Heart left ventricle (tissue), 13 donors: ENCODE measurements around the gene ZCCHC7.

Source experiments
- POLR2A ChIP-seq, 2 donors: fragments of 450-650 bp; IDR thresholded peaks; one replicate each; pipeline ENCODE4 v1.6.1; 2017; ENCODE audit warnings: antibody characterized with exemption in 2 of 2, mild to moderate bottlenecking in 2 of 2, moderate library complexity in 2 of 2
- TF ChIP-seq, protein P1 (sequence below), 12 donors: fragments of 200-600 bp; sonication (generic) in 4 of 12; IDR thresholded peaks; one replicate each; pipeline versions ENCODE4 v1.5.0 to v1.8.0; 2018 to 2022; ENCODE audit warnings: antibody characterized with exemption in 12 of 12, mild to moderate bottlenecking in 5 of 12
- donor health status: ischemic (EF 13 %, LVEDD 7.1; RV severe dilation, severe dysfunction).
- donor health status: DM: no; HTN: yes; CAD: no.
- donor health status: DM: no; HTN: no; CAD: no.
- donor health status: ischemic (EF 25% LVEDD 6.9; RV normal size, moderate dysfunction).
- donor health status: ischemic (EF 25% LVEDD 5.7; RV mildly dilated, moderate dysfunction).
- donor health status: ischemic (EF 35%, LVEDD 5.7; RV mildly dilated, moderate dysfunction).
- donor health status: nonischemic (EF 11% LVEDD 7.7; RV severe dilation, severe dysfunction).
- donor health status: DM: yes; HTN: yes; CAD: no.
- donor health status: PGD.
- donor health status: ischemic (EF 29% LVEDD 5.4; RV normal size, mild dysfunction).
- donor health status: nonischemic (EF 23%, LVEDD 6.1; RV moderate dilation, normal function).

DNA sequence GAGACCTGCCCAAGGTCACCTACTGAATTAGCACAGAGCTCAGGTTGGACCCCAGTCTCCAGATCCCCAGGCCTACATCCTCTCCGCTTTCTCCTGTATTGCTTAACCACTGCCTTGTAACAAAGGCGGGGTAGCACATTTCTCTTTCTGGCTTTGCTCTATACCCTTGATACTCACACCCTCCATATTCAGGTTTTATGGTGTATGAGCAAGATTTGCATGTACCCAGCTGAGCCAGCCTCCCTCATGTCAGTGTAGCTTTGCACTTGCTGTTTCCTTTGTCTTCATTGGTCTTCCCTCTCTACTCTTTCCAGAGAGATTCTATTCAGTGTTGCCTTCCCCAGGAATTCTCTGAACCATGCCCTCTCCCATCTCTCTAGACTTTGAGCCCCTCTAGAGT is 19.6 kb upstream of the ZCCHC7 start:
- TF ChIP-seq, protein P1, sequence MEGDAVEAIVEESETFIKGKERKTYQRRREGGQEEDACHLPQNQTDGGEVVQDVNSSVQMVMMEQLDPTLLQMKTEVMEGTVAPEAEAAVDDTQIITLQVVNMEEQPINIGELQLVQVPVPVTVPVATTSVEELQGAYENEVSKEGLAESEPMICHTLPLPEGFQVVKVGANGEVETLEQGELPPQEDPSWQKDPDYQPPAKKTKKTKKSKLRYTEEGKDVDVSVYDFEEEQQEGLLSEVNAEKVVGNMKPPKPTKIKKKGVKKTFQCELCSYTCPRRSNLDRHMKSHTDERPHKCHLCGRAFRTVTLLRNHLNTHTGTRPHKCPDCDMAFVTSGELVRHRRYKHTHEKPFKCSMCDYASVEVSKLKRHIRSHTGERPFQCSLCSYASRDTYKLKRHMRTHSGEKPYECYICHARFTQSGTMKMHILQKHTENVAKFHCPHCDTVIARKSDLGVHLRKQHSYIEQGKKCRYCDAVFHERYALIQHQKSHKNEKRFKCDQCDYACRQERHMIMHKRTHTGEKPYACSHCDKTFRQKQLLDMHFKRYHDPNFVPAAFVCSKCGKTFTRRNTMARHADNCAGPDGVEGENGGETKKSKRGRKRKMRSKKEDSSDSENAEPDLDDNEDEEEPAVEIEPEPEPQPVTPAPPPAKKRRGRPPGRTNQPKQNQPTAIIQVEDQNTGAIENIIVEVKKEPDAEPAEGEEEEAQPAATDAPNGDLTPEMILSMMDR (IDR thresholded peaks at IDR 0.05), result no peak
- no peak for TF ChIP-seq POLR2A (IDR thresholded peaks at IDR 0.05)
